GM19324 (cell line): Measurements from ENCODE around the gene TRAF2.
A peak's percentile ranks its signal among the peaks of the same experiment; 100 is the strongest.

Experiments
- ATAC-seq: cut with Tn5 transposase; IDR thresholded peaks from one replicate; pipeline ENCODE4 v1.9.1; 2021; ENCODE audit warnings: mild to moderate bottlenecking, moderate library complexity; ENCODE audit not compliant: unreplicated experiment, low FRiP score

The TRAF2 gene

DNA sequence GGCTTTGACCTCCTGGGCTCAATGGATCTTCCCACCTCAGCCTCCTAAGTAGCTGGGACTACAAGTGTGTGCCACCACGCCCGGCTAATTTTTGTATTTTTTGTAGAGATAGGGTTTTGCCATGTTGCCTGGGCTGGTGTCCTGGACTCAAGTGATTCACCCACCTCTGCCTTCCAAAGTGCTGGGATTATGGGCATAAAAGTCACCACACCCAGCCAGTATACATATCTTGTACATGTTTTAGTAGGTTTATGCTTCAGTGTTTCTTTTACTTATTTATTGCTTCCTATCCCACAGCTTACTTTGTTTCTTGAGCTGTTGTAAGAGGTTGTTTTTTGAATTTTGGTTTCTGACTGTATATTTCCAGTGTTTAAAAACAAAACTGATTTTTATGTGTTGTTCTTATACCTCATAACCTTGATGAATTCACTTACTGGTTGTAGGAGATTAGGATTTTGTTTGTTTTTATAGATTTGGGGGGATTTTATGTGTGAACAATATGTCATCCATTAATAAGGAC, 45.4 kb downstream of the TRAF2 start:
- no peak for ATAC-seq

DNA sequence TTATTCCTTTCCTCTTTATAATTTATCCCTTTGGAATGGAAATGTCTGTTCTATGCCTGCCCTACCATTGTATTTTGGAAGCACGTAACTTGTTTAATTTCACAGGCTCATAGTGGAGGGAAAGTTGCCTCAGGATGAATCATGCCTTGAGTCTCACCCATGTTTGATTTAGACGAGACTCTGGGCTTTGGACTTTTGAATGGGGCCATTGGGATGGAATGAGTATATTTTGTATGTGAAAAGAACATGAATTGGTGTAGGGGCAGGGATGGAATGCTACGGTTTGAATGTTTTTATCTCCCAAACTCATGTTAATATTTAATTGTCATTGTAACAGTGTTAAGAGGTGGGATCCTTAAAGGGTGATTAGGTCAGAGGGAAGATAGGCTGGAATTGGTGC, 48.0 kb downstream of the TRAF2 start:
- ATAC-seq, result no peak

DNA sequence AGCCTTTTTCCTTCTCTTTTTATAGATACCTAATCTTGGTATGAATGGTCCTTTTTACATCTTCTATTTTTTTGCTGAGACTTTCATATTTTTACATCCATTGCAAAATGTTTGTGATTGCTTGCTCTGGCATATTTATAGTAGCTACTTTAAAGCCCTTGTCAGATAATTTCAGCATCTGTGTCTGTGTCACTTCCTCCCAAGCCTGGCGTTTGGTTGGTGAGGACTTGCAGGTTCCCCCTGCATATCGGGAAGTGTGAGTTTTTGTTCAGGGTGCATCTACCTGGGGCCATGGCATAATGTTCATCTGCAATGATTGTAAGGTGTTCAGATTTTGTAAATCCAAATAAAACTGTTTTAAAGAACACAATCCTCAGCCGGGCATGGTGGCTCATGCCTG, 49.3 kb downstream of the TRAF2 start:
- no peak for ATAC-seq

DNA sequence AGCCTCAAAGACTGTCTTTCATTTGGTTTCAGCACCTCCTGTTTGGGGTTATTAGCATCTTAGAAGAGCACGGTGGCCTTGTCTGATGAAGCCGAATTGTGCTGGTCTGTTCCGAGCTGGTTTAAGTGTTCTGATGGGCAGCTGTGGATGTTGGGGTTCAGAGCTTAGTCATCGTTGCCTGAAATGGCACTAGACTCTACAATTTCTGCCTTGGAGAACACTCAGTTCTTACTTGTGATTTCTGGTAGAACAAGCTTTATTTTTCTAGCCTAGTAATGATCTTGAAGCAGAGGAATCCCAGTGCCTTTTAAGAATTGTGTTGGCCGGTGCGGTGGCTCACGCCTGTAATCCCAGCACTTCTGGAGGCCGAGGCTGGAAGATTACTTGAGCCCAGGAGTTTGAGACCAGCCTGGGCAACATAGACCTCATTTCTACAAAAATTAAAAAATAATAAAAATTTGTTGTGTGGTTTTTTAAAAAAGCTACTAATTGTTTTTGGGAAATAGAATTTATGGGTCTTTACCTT, 50.4 kb downstream of the TRAF2 start:
- ATAC-seq, result no peak

DNA sequence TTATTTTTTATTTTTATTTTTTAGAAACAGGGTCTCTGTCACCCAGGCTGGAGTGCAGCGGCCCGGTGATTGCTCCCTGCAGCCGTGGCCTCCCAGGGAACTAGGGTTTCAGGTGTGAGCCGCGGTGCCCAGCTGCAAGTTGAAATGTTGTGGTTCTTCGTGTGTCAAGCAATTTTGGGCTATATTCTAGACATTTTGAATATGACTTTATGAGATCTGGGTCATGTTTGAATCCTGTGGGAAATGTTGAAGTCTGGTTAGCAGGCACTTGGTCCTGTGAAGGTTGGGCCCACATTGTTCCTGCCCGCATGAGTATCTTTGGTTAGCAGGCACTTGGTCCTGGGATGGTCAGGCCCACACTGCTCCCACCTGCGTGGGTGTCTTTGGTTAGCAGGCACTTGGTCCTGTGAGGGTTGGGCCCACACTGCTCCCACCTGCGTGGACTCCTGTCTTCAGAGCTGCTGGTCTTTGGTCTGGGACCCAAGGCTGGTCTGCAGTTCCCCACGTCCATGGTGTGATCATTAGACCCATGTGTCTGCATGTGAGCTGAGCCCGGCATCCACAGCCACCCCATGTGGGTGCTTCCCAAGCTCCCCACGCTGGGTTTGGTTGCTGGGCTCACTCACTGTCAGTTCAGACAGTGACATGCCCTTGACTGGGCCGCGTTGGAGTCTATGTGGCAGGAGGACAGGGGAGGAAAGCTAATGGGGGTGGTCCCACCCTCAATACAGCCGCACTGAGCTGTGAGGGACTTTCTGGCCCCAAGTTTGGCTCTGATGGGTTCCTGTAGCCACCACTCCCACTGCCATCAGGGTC, 51.1 kb downstream of the TRAF2 start:
- no peak for ATAC-seq

DNA sequence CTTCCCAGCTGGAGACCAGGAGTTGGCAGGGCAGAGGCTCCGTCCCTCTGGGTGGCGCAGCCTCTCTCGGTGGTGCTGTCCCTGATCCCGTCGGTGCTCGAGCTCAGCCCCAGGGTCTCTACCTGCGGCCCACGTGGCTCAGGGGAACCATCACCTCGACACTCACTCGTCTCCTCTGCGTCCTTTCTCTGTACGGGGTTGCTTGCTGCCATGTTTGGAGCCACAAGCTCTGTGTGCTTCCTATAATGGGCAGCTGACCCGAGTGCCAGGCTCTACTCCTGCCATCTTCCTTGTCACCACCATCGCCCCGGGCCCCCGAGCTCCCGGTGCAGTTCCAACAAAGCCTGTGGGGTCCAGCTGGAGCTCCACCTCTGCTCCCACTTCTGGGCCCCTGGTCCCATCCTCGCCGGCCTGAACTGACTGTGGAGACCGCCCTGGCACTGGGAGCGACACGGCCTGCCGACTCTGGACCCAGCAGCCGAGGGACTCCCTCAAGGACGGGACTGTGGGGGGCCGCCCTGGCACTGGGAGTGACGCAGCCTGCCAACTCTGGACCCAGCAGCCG, 53.2 kb downstream of the TRAF2 start:
- ATAC-seq, result no peak

DNA sequence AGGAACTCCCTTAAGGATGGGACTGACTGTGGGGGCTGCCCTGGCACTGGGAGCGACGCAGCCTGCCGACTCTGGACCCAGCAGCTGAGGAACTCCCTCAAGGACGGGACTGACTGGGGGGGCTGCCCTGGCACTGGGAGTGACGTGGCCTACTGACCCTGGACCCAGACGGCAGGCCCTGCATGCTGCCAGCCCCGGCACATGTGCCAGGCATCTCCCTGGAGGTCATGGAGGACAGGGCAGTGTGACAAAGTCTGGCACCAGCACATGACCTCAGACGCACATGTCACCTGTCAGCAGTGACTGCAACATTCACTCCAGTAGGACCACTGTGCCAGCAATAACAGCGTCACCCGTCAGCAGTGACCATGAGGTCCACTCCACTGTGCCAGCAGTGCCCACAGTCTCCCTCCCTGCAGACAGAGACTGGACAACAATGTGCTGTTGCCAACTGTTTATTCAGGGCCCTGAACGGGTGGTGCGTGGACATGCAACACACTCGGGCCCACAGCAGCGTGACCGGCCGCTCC, 53.7 kb downstream of the TRAF2 start:
- ATAC-seq, result no peak

DNA sequence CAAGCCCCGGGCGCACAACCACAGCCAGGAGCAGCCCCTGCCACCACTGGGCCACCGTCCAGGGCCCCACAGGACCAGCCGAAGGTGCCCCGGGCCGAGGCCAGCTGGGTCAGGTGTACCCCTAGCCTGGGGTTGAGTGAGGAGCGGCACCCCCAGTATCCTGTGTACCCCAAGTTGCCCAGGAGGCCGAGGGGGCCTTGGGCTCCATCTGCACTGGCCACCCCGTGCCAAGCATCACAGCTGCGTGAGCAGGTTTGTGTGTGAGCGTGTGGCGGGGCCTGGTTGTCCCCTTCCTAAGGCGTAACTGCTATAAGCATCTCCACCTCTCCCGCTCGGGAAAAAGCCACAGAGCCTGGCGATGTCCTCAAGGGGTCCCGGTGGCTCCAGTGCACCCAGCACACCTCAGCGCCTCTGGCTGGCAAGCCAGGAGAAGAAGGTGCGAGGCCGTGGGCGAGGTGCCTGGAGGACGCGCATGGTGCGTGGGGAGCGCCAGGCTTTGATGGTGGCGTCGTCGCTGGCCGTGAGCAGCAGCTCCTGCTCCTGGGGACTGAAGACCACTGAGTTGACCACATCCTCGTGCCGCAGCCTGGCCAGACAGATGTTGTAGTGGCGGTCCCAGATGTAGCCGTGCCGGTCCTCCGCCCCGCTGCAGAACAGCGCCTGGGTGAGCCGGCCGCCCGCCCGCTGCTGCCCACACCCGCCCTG, 54.4 kb downstream of the TRAF2 start:
- no peak for ATAC-seq

DNA sequence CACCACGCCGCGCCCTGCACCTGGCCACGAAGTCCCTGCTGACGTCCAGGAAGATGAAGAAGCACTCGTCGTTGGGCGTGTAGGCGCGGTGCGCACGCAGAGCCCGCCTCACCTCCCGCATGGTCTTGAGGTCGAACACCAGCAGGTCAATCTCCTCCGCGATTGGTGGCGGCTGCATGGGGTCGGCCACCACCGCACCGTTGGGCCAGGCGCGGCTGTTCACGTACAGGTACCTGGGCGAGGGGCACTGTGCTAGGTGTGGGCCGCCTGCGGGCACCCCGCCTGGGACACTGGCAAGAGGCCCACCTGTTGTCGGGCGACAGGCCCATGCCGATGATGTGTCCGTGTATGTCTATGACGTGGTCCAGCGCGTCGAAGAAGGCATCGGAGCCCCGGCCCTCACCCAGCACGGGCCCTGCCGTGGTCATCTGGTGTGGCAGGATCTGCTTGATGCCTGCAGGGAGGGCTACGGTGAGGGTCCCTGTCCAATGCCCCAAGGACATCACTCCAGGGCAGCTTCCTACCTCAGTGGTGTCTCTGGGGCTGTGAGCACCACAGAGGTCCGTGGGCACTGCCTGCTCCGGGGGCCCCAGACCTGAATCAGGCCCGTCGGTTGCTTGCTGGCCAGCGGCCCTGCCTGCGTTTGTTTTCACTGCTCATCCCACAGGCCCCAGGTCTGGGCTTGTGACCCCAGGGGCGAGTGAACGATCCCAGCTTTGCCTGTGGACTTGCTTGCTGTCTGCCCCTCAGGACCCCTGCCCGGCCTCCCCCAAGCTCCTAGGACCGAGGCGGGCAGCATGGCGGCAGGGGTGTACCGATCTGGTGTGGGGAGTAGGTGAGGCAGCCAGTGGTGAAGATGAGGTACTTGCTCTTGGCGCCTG, 55.2 kb downstream of the TRAF2 start:
- no peak for ATAC-seq

DNA sequence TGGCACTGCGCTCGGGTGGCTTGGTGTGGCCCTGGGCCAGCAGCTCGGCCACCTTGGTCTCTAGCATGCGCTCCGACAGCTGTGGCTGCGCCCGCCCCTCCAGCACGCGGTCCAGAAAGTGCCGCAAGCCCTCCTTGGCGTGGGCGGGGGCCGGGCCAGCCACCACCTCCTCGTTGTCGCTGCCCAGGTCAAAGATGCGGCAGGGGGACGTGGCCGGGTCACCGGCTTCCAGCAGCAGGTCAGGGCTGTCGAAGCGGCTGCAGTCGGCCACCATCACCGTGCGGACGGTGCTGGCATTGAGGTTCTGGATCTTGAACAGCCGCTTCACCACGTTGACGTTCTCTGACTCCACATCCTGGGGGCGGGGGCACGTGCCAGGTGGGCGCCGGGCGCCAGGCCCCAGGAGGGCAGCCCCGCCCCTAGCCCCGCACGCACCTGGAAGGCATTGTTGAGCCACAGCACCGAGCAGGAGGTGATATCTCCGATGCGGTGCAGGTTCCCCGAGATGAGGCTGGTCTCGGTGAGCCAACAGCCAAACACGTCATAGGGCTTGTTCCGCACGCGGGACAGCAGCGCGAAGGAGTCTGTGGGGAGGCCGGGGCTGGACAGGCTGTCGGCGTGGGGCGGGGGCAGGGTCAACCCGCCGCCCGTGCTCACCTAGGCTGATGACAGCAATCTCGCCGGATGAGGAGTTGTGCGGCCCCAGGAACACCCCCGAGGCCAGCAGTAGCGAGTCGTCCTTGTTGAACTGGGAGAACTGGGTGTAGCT, 56.0 kb downstream of the TRAF2 start:
- ATAC-seq, result no peak

DNA sequence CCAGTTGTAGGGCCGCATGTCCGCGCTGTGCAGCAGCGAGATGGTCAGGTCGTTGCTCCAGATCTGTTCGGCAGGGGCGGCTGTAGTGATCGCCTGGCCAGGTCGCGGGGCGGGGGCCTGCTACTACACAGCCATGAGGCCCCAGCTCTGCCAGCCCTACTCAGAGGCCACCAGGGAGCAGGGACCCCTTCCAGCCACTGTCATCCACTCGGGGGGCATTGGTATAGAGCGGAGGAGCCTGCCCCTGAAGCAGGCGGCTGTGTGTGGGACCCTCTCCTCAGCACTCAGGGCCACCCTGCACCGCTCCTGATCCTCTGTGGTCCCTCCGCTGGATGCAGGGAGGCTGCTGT, 56.5 kb downstream of the TRAF2 start:
- ATAC-seq, result no peak

DNA sequence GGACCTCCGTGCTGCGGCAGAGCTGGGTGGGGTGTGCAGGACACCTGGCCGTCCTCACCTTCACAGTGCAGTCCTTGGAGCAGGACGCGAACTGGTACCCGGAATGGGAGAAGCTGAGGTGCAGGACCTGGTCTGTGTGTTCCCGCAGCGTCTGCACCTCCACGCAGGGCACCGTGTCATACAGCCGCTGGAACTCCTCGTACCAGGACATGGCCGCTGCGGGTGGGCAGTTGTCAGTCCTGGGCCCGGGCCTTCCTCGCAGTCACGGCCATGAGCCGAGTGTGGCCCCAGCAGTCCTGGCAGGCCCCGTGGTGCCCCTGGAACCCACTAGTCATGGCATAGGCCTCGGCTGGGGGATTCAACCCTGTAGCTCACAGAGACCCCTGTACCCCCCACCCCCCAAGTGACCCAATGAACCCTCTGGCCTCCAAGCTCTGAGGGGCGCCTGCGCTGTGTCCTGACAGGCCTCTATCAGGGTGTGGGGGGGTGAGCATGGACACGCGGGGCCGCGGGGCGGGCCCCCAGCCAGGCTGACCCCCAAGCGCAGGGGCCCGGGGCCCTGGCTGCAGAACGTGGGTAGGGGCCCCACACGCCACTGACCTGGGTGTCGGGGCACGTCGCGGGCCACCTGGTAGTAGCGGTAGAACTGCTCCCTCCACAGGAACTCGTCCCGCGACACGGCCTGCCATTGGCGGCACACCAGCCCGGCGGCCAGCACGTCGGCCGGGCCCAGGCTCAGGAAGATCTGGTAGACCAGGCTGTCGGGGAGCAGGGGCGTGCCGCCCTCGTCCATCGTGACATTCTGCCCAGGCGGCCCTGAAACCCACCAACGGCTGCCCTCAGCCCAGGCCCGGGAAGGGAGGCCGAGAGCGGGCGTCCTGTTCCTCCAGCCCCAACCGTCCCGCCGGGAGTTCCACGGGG, 57.2 kb downstream of the TRAF2 start:
- ATAC-seq, result no peak

DNA sequence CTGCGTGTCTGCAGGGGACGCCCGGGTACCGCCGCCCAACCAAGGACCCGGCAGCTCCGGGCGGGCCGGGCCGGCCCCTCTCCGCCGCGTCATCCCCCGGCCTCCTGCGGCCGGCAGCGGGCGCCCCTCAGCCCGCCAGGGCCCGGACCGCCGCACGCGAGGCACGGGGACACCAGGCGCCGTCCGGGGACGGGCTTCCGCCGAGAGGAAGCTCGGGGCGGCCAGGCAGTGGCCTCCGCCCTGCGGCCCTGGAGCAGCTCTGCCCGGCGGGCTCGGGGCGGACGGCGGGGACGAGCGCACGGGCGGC, 57.8 kb downstream of the TRAF2 start:
- ATAC-seq, result no peak

DNA sequence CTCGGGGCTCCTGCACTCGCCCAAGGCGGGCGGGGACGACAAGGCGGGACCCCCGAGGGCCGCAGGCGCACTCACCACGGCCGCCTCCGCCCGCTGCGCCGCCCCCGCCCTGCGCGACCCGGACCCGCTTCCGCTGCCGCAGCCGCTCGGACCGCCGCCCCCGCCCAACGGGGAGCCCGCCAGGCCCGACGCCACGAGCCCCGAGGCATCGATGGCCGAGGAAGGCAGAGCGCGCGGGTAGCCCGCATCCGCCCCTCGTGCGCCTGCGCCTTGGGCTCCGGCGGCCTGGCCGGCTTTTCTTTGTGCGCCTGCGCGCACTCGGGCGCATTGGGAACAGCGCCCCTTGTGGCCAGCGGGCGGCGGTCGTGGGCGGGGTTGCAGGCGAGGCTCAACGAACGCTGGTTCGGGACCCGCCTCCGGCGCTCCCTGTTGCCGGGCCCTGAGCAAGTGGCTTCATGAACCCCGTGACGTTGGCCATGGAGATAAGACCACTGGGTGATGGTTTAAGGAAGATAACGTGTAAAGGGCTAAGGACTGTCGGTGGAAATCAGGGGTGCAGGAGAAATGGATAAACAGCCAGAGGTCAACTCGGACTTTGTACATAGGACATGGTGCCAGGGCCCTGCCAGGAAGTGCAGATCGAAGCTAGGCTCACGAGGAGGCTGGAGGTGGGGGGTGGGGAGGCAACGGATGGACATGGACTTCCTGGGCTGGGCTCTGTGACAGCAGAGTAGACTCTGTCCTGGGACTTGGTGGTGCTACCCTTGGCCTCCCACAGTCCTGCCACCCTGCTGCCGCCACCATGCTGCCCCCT, 58.4 kb downstream of the TRAF2 start, which contains the start of the genes C8G and FBXW5:
C8G (plus strand) TSS at position 725 of the 814 bp plus-strand sequence; CDS start at position 803, 78 bp downstream.
FBXW5 (minus strand) TSS at position 220 of the 814 bp plus-strand sequence. CDS start 655 bp downstream, outside the sequence.
- peak; percentile 91 for ATAC-seq

DNA sequence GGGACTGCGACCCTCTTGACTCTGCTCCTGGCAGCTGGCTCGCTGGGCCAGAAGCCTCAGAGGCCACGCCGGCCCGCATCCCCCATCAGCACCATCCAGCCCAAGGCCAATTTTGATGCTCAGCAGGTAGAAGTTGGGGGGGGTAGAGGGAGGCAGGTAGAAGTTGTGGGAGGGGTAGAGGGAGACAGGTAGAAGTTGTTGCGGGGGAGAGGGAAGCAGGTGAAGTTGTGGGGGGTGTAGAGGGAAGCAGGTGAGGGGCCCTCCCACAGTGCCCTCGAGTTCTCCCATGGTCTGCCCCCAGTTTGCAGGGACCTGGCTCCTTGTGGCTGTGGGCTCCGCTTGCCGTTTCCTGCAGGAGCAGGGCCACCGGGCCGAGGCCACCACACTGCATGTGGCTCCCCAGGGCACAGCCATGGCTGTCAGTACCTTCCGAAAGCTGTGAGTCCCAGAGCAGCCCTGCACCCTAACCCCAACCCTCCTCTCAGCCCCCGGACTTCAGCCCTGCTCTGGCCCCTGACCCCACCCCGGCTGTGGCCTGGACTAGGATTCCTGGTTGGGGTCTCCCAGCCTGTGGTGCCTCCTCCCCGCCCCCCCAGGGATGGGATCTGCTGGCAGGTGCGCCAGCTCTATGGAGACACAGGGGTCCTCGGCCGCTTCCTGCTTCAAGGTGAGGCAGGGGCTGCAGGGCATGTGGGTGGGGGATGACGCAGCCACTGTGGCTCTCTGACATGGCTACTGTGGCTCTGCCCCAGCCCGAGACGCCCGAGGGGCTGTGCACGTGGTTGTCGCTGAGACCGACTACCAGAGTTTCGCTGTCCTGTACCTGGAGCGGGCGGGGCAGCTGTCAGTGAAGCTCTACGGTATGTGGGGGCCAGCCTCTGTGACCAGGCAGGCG, 59.3 kb downstream of the TRAF2 start:
- no peak for ATAC-seq

DNA sequence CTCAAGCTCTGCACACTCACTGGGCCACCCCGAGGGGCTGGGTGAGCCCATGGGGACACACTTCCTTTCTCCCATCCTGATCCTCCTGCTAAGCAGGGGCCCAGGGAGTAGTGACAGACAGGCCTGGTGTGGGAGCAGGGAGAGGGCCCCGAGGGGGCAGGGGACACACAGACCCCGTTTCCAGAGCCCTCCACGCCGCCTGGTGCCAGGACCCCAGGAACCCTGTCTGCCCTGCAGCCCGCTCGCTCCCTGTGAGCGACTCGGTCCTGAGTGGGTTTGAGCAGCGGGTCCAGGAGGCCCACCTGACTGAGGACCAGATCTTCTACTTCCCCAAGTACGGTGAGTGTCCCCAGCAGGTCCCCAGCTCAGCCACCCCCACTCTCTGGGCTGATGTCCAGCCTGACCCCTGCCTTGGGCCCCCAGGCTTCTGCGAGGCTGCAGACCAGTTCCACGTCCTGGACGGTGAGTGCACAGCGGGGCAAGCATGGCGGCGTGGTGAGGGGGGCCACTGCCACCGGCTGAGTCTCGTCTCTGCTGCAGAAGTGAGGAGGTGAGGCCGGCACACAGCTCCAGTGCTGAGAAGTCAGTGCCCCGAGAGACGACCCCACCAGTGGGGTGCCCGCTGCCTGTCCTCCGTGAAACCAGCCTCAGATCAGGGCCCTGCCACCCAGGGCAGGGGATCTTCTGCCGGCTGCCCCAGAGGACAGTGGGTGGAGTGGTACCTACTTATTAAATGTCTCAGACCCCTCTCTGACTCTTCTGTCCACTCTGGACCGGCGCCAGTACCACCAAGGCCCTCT, 60.1 kb downstream of the TRAF2 start:
- no peak for ATAC-seq
